ENCODE measurements around the gene PCLO.

- TF ChIP-seq ZNF274 (IDR thresholded peaks at IDR 0.05; ENCODE audit: low read depth, low read length) (no peak), SUZ12 (IDR thresholded peaks at IDR 0.05; ENCODE audit: extremely low read depth, insufficient read depth, insufficient read length) (no peak)
These were observed 320.9 kb downstream of the PCLO start for GRCh38 chr7:82841828-82842227.

All from NT2/D1 (cell line).